Activated CD8-positive, alpha-beta memory T cell treated with anti-CD3 and anti-CD28 coated beads for 36 hours (primary cell): ENCODE measurements around the gene WBP11. TPM values are rescaled to one million over a fixed set of nuclear protein-coding genes. Genes with fewer than 3 reads are reported as not detected.
"Not testable (repeated sequence)": the region's sequence is repeated elsewhere in the genome, so short reads cannot be mapped to it uniquely, and the experiment has no call there.

Experiments
- CTCF ChIA-PET: fragments of 350-600 bp; sonication (Branson Sonifier 250); formaldehyde crosslinking; loops from one replicate; lab custom pipeline; 2021; ENCODE audit warnings: antibody characterized with exemption; lab: Charles Lee
- POLR2A ChIA-PET: fragments of 350-600 bp; sonication (Branson Sonifier 250); formaldehyde crosslinking; loops from one replicate; lab custom pipeline; 2021; ENCODE audit warnings: antibody characterized with exemption; lab: Charles Lee
- total RNA-seq, 2 experiments: library from RNA; stranded (reverse); gene quantifications; one replicate each; pipeline ENCODE4 v1.2.3, GENCODE V29; 2021

The WBP11 gene
- total RNA-seq, 2 experiments from 2014 or later: 158 to 159 TPM

GRCh38 chr12:14776236-14776961, 26.9 kb downstream of the WBP11 start:
- ChIA-PET POLR2A (no interaction called here), CTCF (interaction anchor here (2.0 kb wide), 1 partner anchor 13 kb away, joined by 7 read pairs; no protein-coding TSS in a partner anchor)

- ChIA-PET CTCF (interaction anchor here (1.4 to 2.0 kb wide), 2 partner anchors 14 to 28 kb away, joined by 4 to 7 read pairs; partner anchors contain the start of genes C12orf60 and WBP11), POLR2A (interaction anchor here (0.5 to 2.9 kb wide), 5 partner anchors 9 to 406 kb away, joined by 4 to 27 read pairs (median 10); partner anchors contain the start of genes ARHGDIB, C12orf60 and WBP11)
Measured at GRCh38 chr12:14775636-14775980, 27.7 kb downstream of the WBP11 start.

GRCh38 chr12:14774906-14775635, 28.2 kb downstream of the WBP11 start:
- ChIA-PET POLR2A (interaction anchor here (0.5 to 2.9 kb wide), 6 partner anchors 9 to 1675 kb away, joined by 3 to 27 read pairs (median 8); partner anchors contain the start of genes ARHGDIB, C12orf60 and WBP11), CTCF (interaction anchor here (0.5 to 2.0 kb wide), 4 partner anchors 14 to 175 kb away, joined by 3 to 7 read pairs (median 4); partner anchors contain the start of genes C12orf60 and WBP11)

GRCh38 chr12:14774074-14774905, 29.0 kb downstream of the WBP11 start:
- ChIA-PET POLR2A (interaction anchor here (0.5 to 2.9 kb wide), 7 partner anchors 10 to 1674 kb away, joined by 3 to 27 read pairs (median 5); partner anchors contain the start of genes ARHGDIB, C12orf60 and WBP11), CTCF (interaction anchor here (0.5 to 2.0 kb wide), 5 partner anchors 15 to 1931 kb away, joined by 3 to 7 read pairs (median 4); partner anchors contain the start of genes C12orf60 and WBP11)

GRCh38 chr12:14773685-14774073, 29.6 kb downstream of the WBP11 start:
- CTCF ChIA-PET: interaction anchor here (0.7 kb wide), 1 partner anchor 1932 kb away, joined by 3 read pairs; no protein-coding TSS in a partner anchor
- POLR2A ChIA-PET: interaction anchor here (0.7 to 2.9 kb wide), 4 partner anchors 29 to 188 kb away, joined by 3 to 27 read pairs (median 10); partner anchors contain the start of genes ARHGDIB, C12orf60 and WBP11

GRCh38 chr12:14772946-14773345, 30.3 kb downstream of the WBP11 start:
- ChIA-PET POLR2A (interaction anchor here (0.7 to 2.9 kb wide), 2 partner anchors 30 to 179 kb away, joined by 6 to 27 read pairs; partner anchors contain the start of genes C12orf60 and WBP11), CTCF (no interaction called here)

- ChIA-PET CTCF (interaction anchor here (0.8 to 0.9 kb wide), 2 partner anchors 31 to 176 kb away, joined by 3 read pairs; no protein-coding TSS in a partner anchor), POLR2A (interaction anchor here (0.6 to 4.0 kb wide), 8 partner anchors 28 to 449 kb away, joined by 3 to 45 read pairs (median 8); partner anchors contain the start of genes ARHGDIB, ATF7IP, C12orf60 and WBP11)
Measured at GRCh38 chr12:14771651-14772137, 31.6 kb downstream of the WBP11 start.

- CTCF ChIA-PET: interaction anchor here (0.8 to 1.9 kb wide), 7 partner anchors 32 to 405 kb away, joined by 3 to 7 read pairs (median 3); partner anchors contain the start of gene ATF7IP
- POLR2A ChIA-PET: interaction anchor here (1.6 to 4.0 kb wide), 7 partner anchors 29 to 405 kb away, joined by 3 to 45 read pairs (median 8); partner anchors contain the start of genes ARHGDIB, ATF7IP, C12orf60 and WBP11
Measured at GRCh38 chr12:14770496-14771461, 32.5 kb downstream of the WBP11 start.

GRCh38 chr12:14769969-14770495, 33.2 kb downstream of the WBP11 start:
- POLR2A ChIA-PET: interaction anchor here (1.6 to 4.0 kb wide), 7 partner anchors 30 to 404 kb away, joined by 3 to 45 read pairs (median 8); partner anchors contain the start of genes ARHGDIB, ATF7IP, C12orf60 and WBP11
- CTCF ChIA-PET: interaction anchor here (1.0 to 1.9 kb wide), 8 partner anchors 23 to 532 kb away, joined by 3 to 7 read pairs (median 3); partner anchors contain the start of gene ATF7IP

GRCh38 chr12:14769466-14769968, 33.8 kb downstream of the WBP11 start:
- CTCF ChIA-PET: interaction anchor here (0.8 to 1.9 kb wide), 9 partner anchors 24 to 531 kb away, joined by 3 to 7 read pairs (median 3); partner anchors contain the start of gene ATF7IP
- POLR2A ChIA-PET: interaction anchor here (0.6 to 4.0 kb wide), 6 partner anchors 34 to 404 kb away, joined by 5 to 45 read pairs (median 11); partner anchors contain the start of genes ARHGDIB, ATF7IP, C12orf60 and WBP11

- POLR2A ChIA-PET: interaction anchor here (0.6 to 4.0 kb wide), 6 partner anchors 24 to 193 kb away, joined by 3 to 45 read pairs (median 10); partner anchors contain the start of genes ARHGDIB, C12orf60 and WBP11
- CTCF ChIA-PET: interaction anchor here (0.6 to 1.9 kb wide), 7 partner anchors 16 to 531 kb away, joined by 3 to 7 read pairs (median 3); partner anchors contain the start of genes ATF7IP and RERG
Measured at GRCh38 chr12:14768823-14769405, 34.4 kb downstream of the WBP11 start.

- ChIA-PET CTCF (no interaction called here), POLR2A (no interaction called here)
Measured at GRCh38 chr12:14767617-14768016, 35.7 kb downstream of the WBP11 start.

GRCh38 chr12:14766649-14767215, 36.5 kb downstream of the WBP11 start:
- ChIA-PET POLR2A (no interaction called here), CTCF (no interaction called here)

- CTCF ChIA-PET, POLR2A ChIA-PET: not testable (repeated sequence)
Measured at GRCh38 chr12:14766020-14766419, 37.3 kb downstream of the WBP11 start.

- ChIA-PET CTCF (no interaction called here), POLR2A (no interaction called here)
Measured at GRCh38 chr12:14765398-14765797, 37.9 kb downstream of the WBP11 start.
